Thyroid gland (tissue), 4 donors: Measurements from ENCODE around the gene C1orf35.

ENCODE experiments used
- CTCF ChIP-seq, 6 experiments: fragments of 200-600 bp in 3 of 6; fragments of 450-650 bp in 3 of 6; sonication (generic) in 3 of 6; IDR thresholded peaks; one replicate each; pipeline ENCODE4 v1.5.1; 2016 to 2019; ENCODE audit warnings: antibody characterized with exemption in 6 of 6, mild to moderate bottlenecking in 2 of 6, inconsistent platforms in 1 of 6, moderate library complexity in 1 of 6
- POLR2A ChIP-seq, 2 donors: fragments of 450-650 bp; IDR thresholded peaks; one replicate each; pipeline ENCODE4 v1.6.1; 2017; ENCODE audit warnings: antibody characterized with exemption in 2 of 2, mild to moderate bottlenecking in 2 of 2, moderate library complexity in 1 of 2

DNA sequence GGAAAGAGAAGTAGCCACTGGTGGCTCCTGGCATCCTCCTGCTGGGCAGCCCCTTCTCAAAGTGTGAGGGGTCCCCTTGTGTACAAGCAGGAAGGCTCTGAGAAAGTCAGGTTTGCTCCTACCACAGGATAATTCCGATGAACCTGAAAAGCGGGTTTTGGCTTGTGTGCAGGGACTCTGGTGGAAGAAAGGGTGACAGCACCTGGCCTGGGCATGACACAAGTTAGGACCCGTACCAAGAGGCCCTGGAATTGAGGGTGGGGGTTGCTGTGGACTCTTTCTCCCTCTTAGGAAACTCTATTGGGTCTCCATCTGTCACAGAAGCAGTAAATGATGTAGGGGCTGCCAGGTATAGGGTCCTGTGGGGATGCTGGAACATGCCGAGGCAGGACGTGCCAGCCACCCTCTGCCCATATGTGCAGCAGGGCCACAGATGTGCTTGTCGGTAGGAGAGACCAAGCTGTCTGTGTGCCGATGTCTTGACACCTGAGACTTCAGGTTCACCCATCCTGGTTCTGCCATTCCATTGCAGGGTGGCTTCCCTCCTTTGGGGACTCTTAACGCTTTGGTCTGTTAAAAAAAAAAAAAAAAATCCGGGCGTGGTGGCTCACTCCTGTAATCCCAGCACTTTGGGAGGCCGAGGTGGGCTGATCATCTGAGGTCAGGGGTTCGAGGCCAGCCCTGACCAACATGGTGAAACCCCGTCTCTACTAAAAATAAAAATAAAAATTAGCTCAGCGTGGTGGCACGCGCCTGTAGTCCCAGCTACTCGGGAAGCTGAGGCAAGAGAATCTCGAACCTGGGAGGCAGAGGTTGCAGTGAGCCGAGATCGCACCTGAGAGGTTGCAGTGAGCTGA lies 9.8 kb downstream of the C1orf35 start:
- TF ChIP-seq CTCF (IDR thresholded peaks at IDR 0.05) (no peak), POLR2A (IDR thresholded peaks at IDR 0.05) (no peak)
